Liver (tissue), 9 donors: ENCODE results near the gene MS4A6A. TPM values are rescaled to one million over a fixed set of nuclear protein-coding genes. Genes with fewer than 3 reads are reported as not detected.
"Not testable (repeated sequence)": the region's sequence is repeated elsewhere in the genome, so short reads cannot be mapped to it uniquely, and the experiment has no call there.

Experiments used
- DNase-seq: peaks from one replicate; pipeline ENCODE4 v3.0.0-alpha.2; 2017; ENCODE audit warnings: low spot score
- H3K27ac ChIP-seq, 2 donors: one replicate each; pipeline ENCODE4 v1.7.0; 2013; ENCODE audit warnings: inconsistent platforms in 2 of 2, low read length in 2 of 2, control low read depth in 1 of 2, low read depth in 1 of 2, mild to moderate bottlenecking in 1 of 2
- H3K27me3 ChIP-seq, 4 donors: one replicate each; pipeline versions ENCODE4 v1.6.1 to v1.7.0; 2013; ENCODE audit warnings: low read length in 3 of 4, inconsistent platforms in 1 of 4, mild to moderate bottlenecking in 1 of 4, moderate library complexity in 1 of 4; ENCODE audit not compliant: control insufficient read depth in 4 of 4, insufficient read depth in 4 of 4
- H3K36me3 ChIP-seq, 4 donors: one replicate each; pipeline versions ENCODE4 v1.6.1 to v1.7.0; 2013; ENCODE audit warnings: low read length in 3 of 4, mild to moderate bottlenecking in 3 of 4, low read depth in 1 of 4, moderate library complexity in 1 of 4; ENCODE audit not compliant: control insufficient read depth in 4 of 4, insufficient read depth in 3 of 4
- H3K4me1 ChIP-seq, 4 donors: one replicate each; pipeline versions ENCODE4 v1.6.1 to v1.7.0; 2013; ENCODE audit warnings: low read length in 3 of 4, mild to moderate bottlenecking in 3 of 4, moderate library complexity in 1 of 4; ENCODE audit not compliant: control insufficient read depth in 4 of 4, insufficient read depth in 4 of 4
- H3K4me3 ChIP-seq, 3 donors: one replicate each; pipeline versions ENCODE4 v1.6.1 to v1.7.0; 2013; ENCODE audit warnings: low read length in 3 of 3, control low read depth in 1 of 3, low read depth in 1 of 3, mild to moderate bottlenecking in 1 of 3
- H3K9ac ChIP-seq, 2 donors: one replicate each; pipeline ENCODE4 v1.7.0; 2013; ENCODE audit warnings: low read length in 2 of 2, mild to moderate bottlenecking in 2 of 2, moderate library complexity in 2 of 2, control low read depth in 1 of 2, low read depth in 1 of 2
- H3K9me3 ChIP-seq, 4 donors: one replicate each; pipeline versions ENCODE4 v1.6.1 to v1.7.0; 2013; ENCODE audit warnings: low read length in 3 of 4; ENCODE audit not compliant: control insufficient read depth in 4 of 4
- CTCF ChIP-seq: fragments of 150-350 bp; IDR thresholded peaks from 2 replicates; pipeline ENCODE4 v1.5.1; 2017; ENCODE audit warnings: improper control_type of control experiment, low read depth, low read length; ENCODE audit not compliant: missing input control
- JUND ChIP-seq, 2 donors: IDR thresholded peaks; 2 replicates each; pipeline ENCODE4 v1.6.1; 2016; ENCODE audit warnings: antibody characterized with exemption in 2 of 2
- MAX ChIP-seq: IDR thresholded peaks from 2 replicates; pipeline ENCODE4 v1.6.1; 2016; ENCODE audit warnings: antibody characterized with exemption
- RAD21 ChIP-seq, 2 donors: IDR thresholded peaks; 2 replicates each; pipeline ENCODE4 v1.6.1; 2016; ENCODE audit warnings: antibody characterized with exemption in 2 of 2, mild to moderate bottlenecking in 2 of 2
- YY1 ChIP-seq: IDR thresholded peaks from 2 replicates; pipeline ENCODE4 v1.6.1; 2016; ENCODE audit warnings: antibody characterized with exemption, mild to moderate bottlenecking
- WGBS: extraction: QIAGEN DNeasy Blood & Tissue Kit; methylation state at CpG from one replicate; pipeline ENCODE4 v1.1.7; 2013; 5-methylcytosine and 5-hydroxymethylcytosine counted together
- polyA plus RNA-seq, 2 donors: library from polyadenylated mRNA; stranded (reverse) in 1 of 2; unstranded in 1 of 2; fragments of 200-250 nt in 1 of 2; fragments of >200 nt in 1 of 2; fragmentation: Nextera tagmentation in 1 of 2; extraction: Ambion mirVana in 1 of 2; gene quantifications; one replicate each; pipeline versions ENCODE4 v1.2.1 to v1.2.3, GENCODE V29; 2013 to 2015
- total RNA-seq, 2 donors: library from RNA; depleted of rRNA; stranded (reverse); fragments of >200 nt; gene quantifications; one replicate each; pipeline ENCODE4 v1.2.3, GENCODE V29; 2014
- donor health status: healthy.
- donor health status: healthy.
- donor health status: healthy.
- donor health status: healthy.
- donor health status: healthy.

The MS4A6A gene
- total and polyA plus RNA-seq, 4 donors: 64.6 to 117 (median 99.4) TPM

- Histone ChIP-seq H3K27ac (no peak overlapping the region), H3K9ac (no peak overlapping the region), H3K4me3 (no peak overlapping the region), H3K36me3 (no peaks in the 10 kb centered on the region), H3K4me1 (no peaks in the 10 kb centered on the region), H3K9me3 (no peaks in the 10 kb centered on the region), H3K27me3 (peaks cover 0 to 3% (median 0%) of the 10 kb centered on the region in 4 donors)
- 9% methylated on average over 1 of the region's 1 CpG for WGBS
- TF ChIP-seq CTCF (peak; percentile 97), RAD21 (IDR thresholded peaks at IDR 0.05) (peak; percentile 71 to 77), YY1 (no peak), MAX (no peak), JUND (IDR thresholded peaks at IDR 0.05) (no peak)
- DNase-seq: peak; percentile 48
Measured at GRCh38 chr11:60193687-60194433, 11.0 kb upstream of the MS4A6A start.

- H3K36me3 ChIP-seq, H3K27ac ChIP-seq, H3K4me3 ChIP-seq, H3K27me3 ChIP-seq, H3K9me3 ChIP-seq, H3K9ac ChIP-seq, H3K4me1 ChIP-seq, DNase-seq: not testable (repeated sequence)
- WGBS: 88% methylated on average over 4 of the region's 4 CpGs
Measured at GRCh38 chr11:60192564-60192963, 9.7 kb upstream of the MS4A6A start.

GRCh38 chr11:60188481-60188880, 5.6 kb upstream of the MS4A6A start:
- not testable (repeated sequence) for DNase-seq, H3K9ac ChIP-seq, H3K4me3 ChIP-seq, H3K9me3 ChIP-seq, H3K36me3 ChIP-seq, H3K4me1 ChIP-seq, H3K27ac ChIP-seq, H3K27me3 ChIP-seq
- 52% methylated on average over 3 of the region's 3 CpGs for WGBS

- not testable (repeated sequence) for H3K9me3 ChIP-seq, H3K4me1 ChIP-seq, H3K4me3 ChIP-seq, H3K27ac ChIP-seq, H3K27me3 ChIP-seq, H3K9ac ChIP-seq, H3K36me3 ChIP-seq, DNase-seq
- 81% methylated on average over 2 of the region's 2 CpGs for WGBS
Measured at GRCh38 chr11:60186128-60186527, 3.2 kb upstream of the MS4A6A start.

- H3K27me3 ChIP-seq, H3K27ac ChIP-seq, DNase-seq, H3K4me1 ChIP-seq, H3K36me3 ChIP-seq, H3K9ac ChIP-seq, H3K4me3 ChIP-seq, H3K9me3 ChIP-seq: not testable (repeated sequence)
- WGBS: 55% methylated on average over 2 of the region's 2 CpGs
Measured at GRCh38 chr11:60185512-60185827, 2.6 kb upstream of the MS4A6A start.
